Ishikawa (cell line): ENCODE results near the gene PHLDB3.
A peak's percentile ranks its signal among the peaks of the same experiment; 100 is the strongest.

Source experiments
- CEBPB ChIP-seq: IDR thresholded peaks from 2 replicates; pipeline ENCODE4 v1.6.1; 2012
- CREB1 ChIP-seq: IDR thresholded peaks from 2 replicates; pipeline ENCODE4 v1.6.1; 2012; ENCODE audit warnings: low read depth
- EGR1 ChIP-seq: IDR thresholded peaks from 2 replicates; pipeline ENCODE4 v1.6.1; 2012
- EP300 ChIP-seq: IDR thresholded peaks from 2 replicates; pipeline ENCODE4 v1.6.1; 2012; ENCODE audit warnings: borderline replicate concordance
- FOXM1 ChIP-seq: IDR thresholded peaks from 2 replicates; pipeline ENCODE4 v1.6.1; 2012; ENCODE audit warnings: low read depth, borderline replicate concordance
- NFIC ChIP-seq: IDR thresholded peaks from 2 replicates; pipeline ENCODE4 v1.6.1; 2012
- RAD21 ChIP-seq: IDR thresholded peaks from 2 replicates; pipeline ENCODE4 v1.6.1; 2012; ENCODE audit warnings: low read depth
- REST ChIP-seq: IDR thresholded peaks from 2 replicates; pipeline ENCODE4 v1.6.1; 2012; ENCODE audit warnings: low read depth, mild to moderate bottlenecking
- TAF1 ChIP-seq: IDR thresholded peaks from 2 replicates; pipeline ENCODE4 v1.6.1; 2012; ENCODE audit warnings: low read depth, mild to moderate bottlenecking
- TCF12 ChIP-seq: IDR thresholded peaks from 2 replicates; pipeline ENCODE4 v1.6.1; 2012; ENCODE audit warnings: low read depth
- TEAD4 ChIP-seq: IDR thresholded peaks from 2 replicates; pipeline ENCODE4 v1.6.1; 2012
- YY1 ChIP-seq: IDR thresholded peaks from 2 replicates; pipeline ENCODE4 v1.6.1; 2012; ENCODE audit warnings: low read depth
- ZBTB7A ChIP-seq: IDR thresholded peaks from 2 replicates; pipeline ENCODE4 v1.6.1; 2012; ENCODE audit warnings: low read depth
- TF ChIP-seq, protein P1 (sequence below): IDR thresholded peaks from 2 replicates; pipeline ENCODE4 v1.6.1; 2012
- TF ChIP-seq, protein P2 (sequence below): IDR thresholded peaks from 2 replicates; pipeline ENCODE4 v1.6.1; 2012

The PHLDB3 gene

GRCh38 chr19:43524922-43525835 is 20.6 kb upstream of the PHLDB3 start:
- no peak for TF ChIP-seq CEBPB
- no peak for TF ChIP-seq FOXM1
- TF ChIP-seq EP300 = no peak
- TF ChIP-seq, protein P1, sequence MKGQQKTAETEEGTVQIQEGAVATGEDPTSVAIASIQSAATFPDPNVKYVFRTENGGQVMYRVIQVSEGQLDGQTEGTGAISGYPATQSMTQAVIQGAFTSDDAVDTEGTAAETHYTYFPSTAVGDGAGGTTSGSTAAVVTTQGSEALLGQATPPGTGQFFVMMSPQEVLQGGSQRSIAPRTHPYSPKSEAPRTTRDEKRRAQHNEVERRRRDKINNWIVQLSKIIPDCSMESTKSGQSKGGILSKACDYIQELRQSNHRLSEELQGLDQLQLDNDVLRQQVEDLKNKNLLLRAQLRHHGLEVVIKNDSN = no peak
- no peak for TF ChIP-seq YY1
- TF ChIP-seq NFIC = no peak
- no peak for TF ChIP-seq REST
- TF ChIP-seq TAF1 = no peak
- no peak for TF ChIP-seq RAD21
- no peak for TF ChIP-seq CREB1
- TF ChIP-seq, protein P2, sequence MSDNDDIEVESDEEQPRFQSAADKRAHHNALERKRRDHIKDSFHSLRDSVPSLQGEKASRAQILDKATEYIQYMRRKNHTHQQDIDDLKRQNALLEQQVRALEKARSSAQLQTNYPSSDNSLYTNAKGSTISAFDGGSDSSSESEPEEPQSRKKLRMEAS = no peak

- TF ChIP-seq CEBPB = no peak
- no peak for TF ChIP-seq EGR1
- TF ChIP-seq FOXM1 = no peak
- no peak for TF ChIP-seq NFIC
- no peak for TF ChIP-seq REST
- no peak for TF ChIP-seq TCF12
- TF ChIP-seq, protein P1 = no peak
- no peak for TF ChIP-seq RAD21
- TF ChIP-seq ZBTB7A = no peak
- no peak for TF ChIP-seq TAF1
- TF ChIP-seq TEAD4 = no peak
- TF ChIP-seq, protein P2 = no peak
- TF ChIP-seq YY1 = no peak
- no peak for TF ChIP-seq CREB1
These were observed 18.4 kb upstream of the PHLDB3 start for GRCh38 chr19:43522929-43523328.

GRCh38 chr19:43519436-43520088 is 15.0 kb upstream of the PHLDB3 start:
- no peak for TF ChIP-seq CREB1
- TF ChIP-seq RAD21 = peak; percentile 94

- TF ChIP-seq ZBTB7A (no peak), YY1 (no peak)
These were observed 13.5 kb upstream of the PHLDB3 start for GRCh38 chr19:43518051-43518450.

GRCh38 chr19:43511324-43511723 is 6.8 kb upstream of the PHLDB3 start:
- TF ChIP-seq RAD21 (no peak), TEAD4 (no peak), CEBPB (no peak), TCF12 (no peak), CREB1 (no peak), EGR1 (no peak), NFIC (no peak), ZBTB7A (no peak), EP300 (no peak), FOXM1 (no peak), YY1 (no peak), REST (no peak), TAF1 (no peak)
- TF ChIP-seq, protein P2 = no peak
- TF ChIP-seq, protein P1 = no peak
